PC-9 (cell line): ENCODE measurements around the gene EPHA4. TPM values are rescaled to one million over a fixed set of nuclear protein-coding genes. Genes with fewer than 3 reads are reported as not detected.

Source experiments
- BruUV-seq: library from RNA; stranded (reverse); fragments of 400-500 nt; replicated peaks from 2 replicates; lab custom pipeline; 2021; lab: Mats Ljungman, UMichigan
- CTCF ChIA-PET: fragments of 300-600 bp; sonication (Branson Sonifier 250); formaldehyde crosslinking; loops from one replicate; lab custom pipeline; 2022; ENCODE audit warnings: antibody characterized with exemption; lab: Charles Lee
- POLR2A ChIA-PET: fragments of 300-600 bp; sonication (Branson Sonifier 250); formaldehyde crosslinking; loops from one replicate; lab custom pipeline; 2022; ENCODE audit warnings: antibody characterized with exemption; ENCODE audit not compliant: unreplicated experiment; lab: Charles Lee
- DNase-seq, 2 experiments: peaks; one replicate each; pipeline versions ENCODE4 v3.0.0 to v3.0.0-alpha.2; 2015 to 2022; ENCODE audit warnings: mixed read lengths in 1 of 2
- H2AFZ ChIP-seq: fragments of 200-600 bp; sonication (generic); 2 replicates; pipeline ENCODE4 v1.8.1; 2017; ENCODE audit warnings: antibody characterized with exemption
- H3F3A ChIP-seq: fragments of 200-600 bp; sonication (generic); 2 replicates; pipeline ENCODE4 v1.8.1; 2017; ENCODE audit warnings: antibody characterized with exemption, mild to moderate bottlenecking, low read depth; ENCODE audit not compliant: insufficient read depth
- H3K27ac ChIP-seq: fragments of 200-600 bp; sonication (generic); 2 replicates; pipeline ENCODE4 v1.6.1; 2016; ENCODE audit warnings: mixed run types
- H3K27me3 ChIP-seq: fragments of 200-600 bp; sonication (generic); 2 replicates; pipeline ENCODE4 v1.6.1; 2016; ENCODE audit warnings: low read depth, mixed run types; ENCODE audit not compliant: insufficient read depth
- H3K36me3 ChIP-seq: fragments of 200-600 bp; sonication (generic); 2 replicates; pipeline ENCODE4 v1.6.1; 2016; ENCODE audit warnings: low read depth, mixed run types
- H3K4me1 ChIP-seq: fragments of 200-600 bp; sonication (generic); replicated peaks from 2 replicates; pipeline ENCODE4 v1.6.1; 2016; ENCODE audit warnings: mixed run types; ENCODE audit not compliant: insufficient read depth
- H3K4me2 ChIP-seq: fragments of 200-600 bp; sonication (generic); 2 replicates; pipeline ENCODE4 v1.6.1; 2017; ENCODE audit warnings: mixed run types
- H3K4me3 ChIP-seq: fragments of 200-600 bp; sonication (generic); 2 replicates; pipeline ENCODE4 v1.6.1; 2016; ENCODE audit warnings: mixed run types
- H3K79me2 ChIP-seq: fragments of 200-600 bp; sonication (generic); 2 replicates; pipeline ENCODE4 v1.6.1; 2017; ENCODE audit warnings: low read depth, mixed run types
- H3K9me2 ChIP-seq: fragments of 200-600 bp; sonication (generic); 2 replicates; pipeline ENCODE4 v1.8.1; 2017; ENCODE audit warnings: mild to moderate bottlenecking; ENCODE audit not compliant: insufficient read depth
- H3K9me3 ChIP-seq: fragments of 200-600 bp; sonication (generic); 2 replicates; pipeline ENCODE4 v1.8.1; 2016; ENCODE audit warnings: low read depth; ENCODE audit not compliant: insufficient read depth
- H4K20me1 ChIP-seq: fragments of 200-600 bp; sonication (generic); 2 replicates; pipeline ENCODE4 v1.8.1; 2017; ENCODE audit not compliant: insufficient read depth
- EZH2 ChIP-seq: fragments of 200-600 bp; sonication (generic); IDR thresholded peaks from 2 replicates; pipeline ENCODE4 v1.8.0; 2017; ENCODE audit warnings: antibody characterized with exemption, low read depth
- intact Hi-C: fragments of 100-400 bp; cut with micrococcal nuclease; formaldehyde crosslinking; loops from one replicate; pipeline ENCODE4 v1.10.0; 2022; ENCODE audit not compliant: unreplicated experiment
- total RNA-seq: library from RNA; stranded (reverse); gene quantifications from 2 replicates; pipeline ENCODE4 v1.2.3, GENCODE V29; 2021
- TF ChIP-seq, protein P1 (sequence below): fragments of 200-600 bp; sonication (generic); conservative IDR thresholded peaks from 2 replicates; pipeline ENCODE4 v1.6.1; 2017; ENCODE audit warnings: mixed run types, antibody characterized with exemption, mild to moderate bottlenecking, moderate library complexity

Gene EPHA4
- total RNA-seq, 1 experiment from 2014 or later: 10.6 TPM

GRCh38 chr2:221385716-221386115, 186.4 kb downstream of the EPHA4 start:
- intact Hi-C loops: no loop called here
- CTCF ChIA-PET: no interaction called here
- 0 out of 2 replicates have a peak, but pooled peaks cover 13% of the 10 kb centered on the region for H3K9me2 ChIP-seq

GRCh38 chr2:221381928-221382488, 190.1 kb downstream of the EPHA4 start:
- intact Hi-C loops: no loop called here
- POLR2A ChIA-PET: no interaction called here

More at GRCh38 chr2:221385716-221386115, 186.4 kb downstream of the EPHA4 start:
- H3K4me2 ChIP-seq: no peak overlapping the region
- no peaks in the 10 kb centered on the region for H3K36me3 ChIP-seq
- H3F3A ChIP-seq: no peaks in the 10 kb centered on the region
- POLR2A ChIA-PET: no interaction called here
- H3K27me3 ChIP-seq: no peaks in the 10 kb centered on the region
- no peak overlapping the region for H3K27ac ChIP-seq
- no peaks in the 10 kb centered on the region; the same call in 1 of the 2 replicates for H3K9me3 ChIP-seq
- no TSS peak for BruUV-seq
- no peaks in the 10 kb centered on the region for H3K79me2 ChIP-seq
- no peak for DNase-seq
- H3K4me1 ChIP-seq: no peaks in the 10 kb centered on the region
- H3K4me3 ChIP-seq: no peak overlapping the region
- H2AFZ ChIP-seq: no peak overlapping the region
- TF ChIP-seq, protein P1, sequence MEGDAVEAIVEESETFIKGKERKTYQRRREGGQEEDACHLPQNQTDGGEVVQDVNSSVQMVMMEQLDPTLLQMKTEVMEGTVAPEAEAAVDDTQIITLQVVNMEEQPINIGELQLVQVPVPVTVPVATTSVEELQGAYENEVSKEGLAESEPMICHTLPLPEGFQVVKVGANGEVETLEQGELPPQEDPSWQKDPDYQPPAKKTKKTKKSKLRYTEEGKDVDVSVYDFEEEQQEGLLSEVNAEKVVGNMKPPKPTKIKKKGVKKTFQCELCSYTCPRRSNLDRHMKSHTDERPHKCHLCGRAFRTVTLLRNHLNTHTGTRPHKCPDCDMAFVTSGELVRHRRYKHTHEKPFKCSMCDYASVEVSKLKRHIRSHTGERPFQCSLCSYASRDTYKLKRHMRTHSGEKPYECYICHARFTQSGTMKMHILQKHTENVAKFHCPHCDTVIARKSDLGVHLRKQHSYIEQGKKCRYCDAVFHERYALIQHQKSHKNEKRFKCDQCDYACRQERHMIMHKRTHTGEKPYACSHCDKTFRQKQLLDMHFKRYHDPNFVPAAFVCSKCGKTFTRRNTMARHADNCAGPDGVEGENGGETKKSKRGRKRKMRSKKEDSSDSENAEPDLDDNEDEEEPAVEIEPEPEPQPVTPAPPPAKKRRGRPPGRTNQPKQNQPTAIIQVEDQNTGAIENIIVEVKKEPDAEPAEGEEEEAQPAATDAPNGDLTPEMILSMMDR: no peak
- no peak for TF ChIP-seq EZH2
- H4K20me1 ChIP-seq: no peaks in the 10 kb centered on the region

GRCh38 chr2:221380686-221381085, 191.4 kb downstream of the EPHA4 start:
- H3K79me2 ChIP-seq: no peaks in the 10 kb centered on the region
- TF ChIP-seq, protein P1: no peak
- no peak for TF ChIP-seq EZH2
- H3F3A ChIP-seq: no peaks in the 10 kb centered on the region
- H2AFZ ChIP-seq: no peak overlapping the region
- H3K36me3 ChIP-seq: no peaks in the 10 kb centered on the region
- H3K4me3 ChIP-seq: no peak overlapping the region
- CTCF ChIA-PET: no interaction called here
- no peak overlapping the region for H3K4me2 ChIP-seq
- no peaks in the 10 kb centered on the region for H3K27me3 ChIP-seq
- intact Hi-C loops: no loop called here
- POLR2A ChIA-PET: no interaction called here
- H3K9me3 ChIP-seq: no peaks in the 10 kb centered on the region; the same call in 1 of the 2 replicates
- 0 out of 2 replicates have a peak, but pooled peaks cover 4% of the 10 kb centered on the region for H3K9me2 ChIP-seq
- H3K4me1 ChIP-seq: no peaks in the 10 kb centered on the region
- BruUV-seq: no TSS peak
- no peaks in the 10 kb centered on the region for H4K20me1 ChIP-seq
- H3K27ac ChIP-seq: no peak overlapping the region
- no peak for DNase-seq

More at GRCh38 chr2:221381928-221382488, 190.1 kb downstream of the EPHA4 start:
- no peaks in the 10 kb centered on the region; the same call in 1 of the 2 replicates for H3K9me3 ChIP-seq
- TF ChIP-seq, protein P1: no peak
- no peak for TF ChIP-seq EZH2
- CTCF ChIA-PET: no interaction called here
- H3F3A ChIP-seq: no peaks in the 10 kb centered on the region
- no TSS peak for BruUV-seq
- no peaks in the 10 kb centered on the region for H4K20me1 ChIP-seq
- DNase-seq: no peak
- no peaks in the 10 kb centered on the region for H3K4me1 ChIP-seq
- no peaks in the 10 kb centered on the region for H3K79me2 ChIP-seq
- H3K36me3 ChIP-seq: no peaks in the 10 kb centered on the region
- no peak overlapping the region for H3K27ac ChIP-seq
- H3K9me2 ChIP-seq: 0 out of 2 replicates have a peak, but pooled peaks cover 4% of the 10 kb centered on the region
- H3K4me3 ChIP-seq: no peak overlapping the region
- no peaks in the 10 kb centered on the region for H3K27me3 ChIP-seq
- H2AFZ ChIP-seq: no peak overlapping the region
- no peak overlapping the region for H3K4me2 ChIP-seq
